ENCODE results near the gene ANKRD6.

The ANKRD6 gene

DNA sequence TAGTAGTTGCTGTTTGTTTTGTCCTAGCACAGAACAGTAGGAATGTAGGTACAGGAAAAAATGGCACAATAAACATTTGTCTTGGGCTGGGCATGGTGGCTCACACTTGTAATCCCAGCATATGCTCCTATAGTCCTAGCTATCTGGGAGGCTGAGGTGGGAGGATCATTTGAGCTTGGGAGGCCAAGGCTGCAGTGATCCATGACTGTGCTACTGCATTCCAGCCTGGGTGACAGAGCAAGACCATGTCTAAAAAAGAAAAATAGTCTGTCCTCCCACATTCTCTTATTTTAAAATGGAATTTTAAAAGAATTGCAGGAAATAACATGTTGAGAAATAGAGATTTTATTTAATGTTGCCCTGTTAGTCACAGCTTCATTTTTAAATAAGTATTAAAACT, 87.8 kb downstream of the ANKRD6 start:
- DNase-seq, result no peak

DNA sequence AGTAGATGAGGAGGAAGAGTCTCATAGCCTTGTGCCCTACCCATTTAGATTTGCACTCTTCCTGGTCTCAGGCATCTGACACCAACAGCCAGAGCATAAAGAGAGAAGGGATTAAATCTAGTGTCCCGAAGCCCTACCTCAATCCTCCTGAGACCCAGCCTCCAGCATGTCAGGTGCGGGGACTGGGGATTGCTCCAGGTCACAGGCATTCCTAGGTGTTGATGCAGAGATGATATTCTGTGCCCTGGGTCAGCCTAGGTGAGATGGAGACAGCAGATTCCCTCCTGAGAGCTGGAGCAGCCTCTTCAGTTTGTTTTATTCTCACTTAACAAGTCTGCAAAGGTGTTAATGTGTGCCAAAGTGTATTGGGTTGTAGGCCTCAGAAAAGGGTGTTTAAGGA, 89.8 kb downstream of the ANKRD6 start:
- DNase-seq, result no peak

DNA sequence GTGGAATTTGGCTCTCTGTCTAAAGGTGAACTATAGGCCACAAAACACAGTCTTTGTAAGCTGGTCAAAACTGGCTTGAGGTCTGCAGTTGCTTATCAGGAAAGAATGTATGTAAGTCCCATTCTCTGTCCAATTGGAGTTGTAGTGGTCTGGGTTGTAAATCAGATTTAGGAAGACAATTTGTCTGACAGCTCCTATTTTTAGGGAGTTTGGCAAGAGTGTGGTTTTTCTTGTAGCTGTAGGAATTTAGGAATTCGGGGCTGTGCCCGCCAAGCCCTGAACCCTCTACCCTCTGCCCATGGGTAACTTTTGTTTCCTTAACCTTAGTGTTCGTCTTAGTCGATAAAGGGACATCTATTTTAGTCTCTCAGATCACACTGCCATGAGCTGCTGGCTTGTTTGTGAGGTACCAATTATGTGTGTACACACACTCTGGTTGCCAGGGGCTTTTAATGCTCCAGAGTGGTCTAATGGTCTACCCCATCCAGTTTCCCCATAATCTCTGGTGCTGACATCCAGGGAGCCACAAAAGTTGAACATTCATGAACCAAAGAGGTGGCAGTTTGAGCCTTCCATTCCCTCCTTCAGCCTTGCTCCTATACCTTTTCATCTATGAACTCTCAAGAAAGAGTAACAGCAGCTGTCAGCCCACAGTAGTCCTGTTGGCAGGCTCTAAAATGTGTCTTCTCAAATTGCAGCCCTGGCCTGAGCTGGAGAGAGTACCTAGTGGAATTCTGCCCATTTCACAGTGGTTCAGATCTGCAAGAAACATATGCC, 93.0 kb downstream of the ANKRD6 start:
- DNase-seq, result no peak

DNA sequence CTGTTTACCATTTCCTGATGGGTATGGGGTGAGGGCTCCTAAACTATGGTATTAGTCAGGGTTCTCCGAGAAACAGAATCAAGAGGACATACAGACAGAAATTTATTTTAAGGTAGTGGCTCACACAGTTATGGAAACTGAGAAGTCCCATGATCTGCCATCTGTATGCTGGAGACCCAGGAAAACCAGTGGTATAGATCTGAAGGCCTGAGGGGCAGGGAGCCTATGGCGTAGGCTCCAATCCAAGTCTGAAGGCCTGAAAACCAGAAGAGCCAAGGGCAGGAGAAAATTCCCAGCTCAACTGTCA, 93.6 kb downstream of the ANKRD6 start:
- no peak for DNase-seq

DNA sequence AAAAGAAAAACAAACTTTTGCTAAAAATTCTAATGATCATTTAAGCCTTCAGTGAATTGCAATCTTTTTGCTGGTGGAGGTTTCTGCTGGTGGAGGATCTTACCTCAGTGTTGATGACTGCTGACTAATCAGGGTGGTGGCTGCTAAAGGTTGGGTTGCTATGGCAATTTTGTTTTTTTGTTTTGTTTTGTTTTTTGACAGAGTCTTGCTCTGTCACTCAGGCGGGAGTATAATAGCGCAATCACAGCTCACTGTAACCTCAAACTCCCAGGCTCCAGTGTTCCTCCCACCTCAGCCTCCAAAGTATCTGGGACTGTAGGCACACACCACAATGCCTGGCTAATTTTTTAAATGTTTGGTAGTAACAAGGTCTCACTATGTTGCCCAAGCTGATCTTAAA, 94.7 kb downstream of the ANKRD6 start:
- DNase-seq, result no peak

DNA sequence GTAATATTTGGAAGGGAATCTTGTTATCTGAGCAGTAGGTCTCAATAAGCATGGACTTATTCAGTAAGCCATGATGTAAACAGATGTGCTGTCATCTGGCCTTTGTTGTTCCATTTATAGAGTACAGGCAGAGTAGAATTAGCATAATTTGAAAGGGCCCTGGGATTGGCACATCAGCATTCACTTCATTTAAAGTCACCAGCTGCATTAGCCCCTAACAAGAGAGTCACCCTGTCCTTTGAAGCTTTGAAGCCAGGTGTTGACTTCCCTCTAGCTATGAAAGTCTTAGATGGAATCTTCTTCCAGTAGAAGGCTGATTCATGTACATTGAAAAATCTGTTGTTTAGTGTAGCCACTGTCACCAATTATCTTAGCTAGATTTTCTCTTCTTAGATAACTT, 95.9 kb downstream of the ANKRD6 start:
- DNase-seq, result no peak

DNA sequence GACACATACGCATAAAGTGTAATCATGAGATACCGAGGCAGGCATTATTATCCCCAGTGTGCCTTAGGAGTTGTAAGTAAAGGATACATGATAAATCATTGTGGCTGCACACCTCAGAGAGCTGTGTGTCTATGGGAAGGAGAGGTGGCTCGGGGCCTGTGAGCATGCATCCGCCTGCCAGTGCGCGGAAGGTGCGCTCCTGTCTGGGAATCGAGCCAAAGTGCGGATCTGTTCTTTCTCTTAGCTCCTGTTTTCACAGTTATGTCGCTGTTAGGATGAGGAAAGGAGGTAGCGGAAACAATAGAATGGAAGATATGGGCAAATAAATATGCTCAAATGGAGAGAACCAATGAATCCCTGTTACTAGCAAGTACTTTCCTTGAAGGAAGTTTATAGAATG, 98.0 kb downstream of the ANKRD6 start:
- no peak for DNase-seq

DNA sequence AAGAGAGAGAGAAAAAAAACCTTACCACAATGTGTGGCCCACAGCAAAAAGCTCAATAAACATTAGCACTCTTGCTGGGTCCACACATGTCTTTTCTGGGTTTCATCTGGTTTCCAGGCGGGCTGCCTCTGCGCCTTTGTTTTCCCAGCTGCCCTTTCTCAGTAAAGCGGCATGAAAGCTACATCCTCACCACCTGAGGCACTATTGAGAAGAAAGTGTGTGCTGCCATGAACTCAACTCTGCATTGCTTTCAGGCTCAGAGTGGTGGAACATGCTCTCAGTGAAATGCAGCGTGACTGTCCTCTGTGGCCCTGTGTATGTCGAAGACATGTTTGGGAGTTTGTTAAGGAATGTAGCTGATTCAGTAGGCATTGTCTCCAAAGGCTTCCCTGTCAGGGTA, 103.3 kb downstream of the ANKRD6 start:
- DNase-seq, result no peak

DNA sequence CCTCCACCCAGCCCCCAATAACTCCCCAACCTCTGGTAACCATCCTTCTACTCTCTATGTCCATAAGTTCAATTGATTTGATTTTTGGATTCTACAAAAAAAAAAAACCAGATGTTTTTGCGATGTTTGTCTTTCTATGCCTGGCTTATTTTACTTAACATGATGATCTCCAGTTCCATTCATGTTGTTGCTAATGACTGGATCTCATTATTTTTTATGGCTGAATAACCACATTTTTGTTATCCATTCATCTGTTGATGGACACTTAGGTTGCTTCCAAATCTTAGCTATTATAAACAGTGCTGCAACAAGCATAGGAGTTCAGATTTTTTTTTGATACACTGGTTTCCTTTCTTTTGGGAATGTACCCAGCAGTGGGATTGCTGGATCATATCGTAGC, 106.8 kb downstream of the ANKRD6 start:
- no peak for DNase-seq

DNA sequence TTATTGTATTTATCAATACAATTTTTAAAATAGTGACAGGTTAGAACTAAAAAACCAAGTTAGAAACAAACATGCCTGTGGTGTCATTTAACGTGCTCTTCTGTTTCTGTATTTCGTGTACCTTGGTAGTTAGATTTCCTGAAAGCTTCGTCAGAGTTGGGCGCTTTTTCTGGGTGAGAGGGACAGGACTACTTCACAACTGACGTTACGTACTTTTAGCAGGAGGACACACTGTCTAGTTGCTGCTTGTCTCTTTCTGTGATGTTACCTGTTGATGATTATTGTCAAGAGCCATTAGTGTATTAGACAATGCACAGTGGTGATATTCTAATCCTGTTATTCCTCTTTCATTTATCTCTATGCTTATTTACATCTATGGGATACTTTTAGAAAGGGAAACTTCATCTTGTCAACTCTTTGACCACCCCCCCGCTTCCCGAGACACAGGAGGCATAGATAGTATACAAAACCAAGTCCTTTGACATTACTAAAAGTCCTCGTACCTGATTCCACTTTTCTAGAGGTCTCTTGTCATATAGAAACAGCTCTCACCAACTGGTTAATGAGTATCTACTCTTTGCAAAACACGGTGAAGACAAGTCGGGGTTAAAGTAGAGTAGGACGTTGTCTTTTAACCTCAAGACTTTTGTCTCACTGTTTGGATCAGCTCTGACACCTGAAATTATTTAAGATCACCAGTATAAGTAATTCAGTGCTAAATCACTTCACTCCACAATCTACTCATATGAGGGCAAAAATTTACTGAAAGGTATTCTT, 109.3 kb downstream of the ANKRD6 start:
- no peak for DNase-seq

DNA sequence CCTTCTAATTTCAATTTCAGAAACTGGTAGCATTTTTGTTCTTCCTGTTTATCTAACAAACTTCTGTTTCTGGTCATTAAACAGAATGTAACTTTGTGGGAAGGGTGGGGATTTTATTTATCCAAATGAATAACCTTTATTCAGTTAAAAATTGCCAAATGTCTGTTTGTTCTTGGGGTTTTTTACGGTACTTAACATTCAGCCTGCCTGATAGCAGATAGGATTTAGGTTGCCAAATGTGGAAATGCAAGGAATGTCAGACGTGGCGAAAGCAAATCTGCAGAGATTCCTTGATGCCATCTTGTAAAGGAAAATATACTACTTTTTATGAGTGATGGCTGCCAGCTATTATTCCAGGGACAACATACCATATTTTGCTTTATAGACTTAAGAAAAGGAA, 109.9 kb downstream of the ANKRD6 start:
- DNase-seq, result no peak

DNA sequence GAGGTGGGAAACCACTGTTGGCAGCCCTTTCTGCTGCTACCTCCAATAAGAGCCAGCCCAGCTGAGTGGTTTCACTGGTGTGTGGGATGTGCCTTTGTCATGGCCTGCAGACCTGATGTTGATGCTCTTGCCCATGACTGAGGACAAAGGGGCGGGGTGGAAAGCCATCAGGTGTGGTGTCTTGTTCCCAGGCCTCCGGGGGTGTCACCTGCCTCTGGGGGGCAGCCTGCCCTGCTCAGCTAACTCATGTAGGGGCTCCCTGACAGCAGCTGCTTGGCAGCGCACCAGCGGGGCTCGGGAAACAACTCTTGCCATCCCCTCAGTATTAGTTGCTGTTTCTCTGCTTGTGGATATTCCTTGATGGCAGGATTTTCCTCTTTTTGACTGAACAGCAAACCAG, 114.3 kb downstream of the ANKRD6 start:
- no peak for DNase-seq

DNA sequence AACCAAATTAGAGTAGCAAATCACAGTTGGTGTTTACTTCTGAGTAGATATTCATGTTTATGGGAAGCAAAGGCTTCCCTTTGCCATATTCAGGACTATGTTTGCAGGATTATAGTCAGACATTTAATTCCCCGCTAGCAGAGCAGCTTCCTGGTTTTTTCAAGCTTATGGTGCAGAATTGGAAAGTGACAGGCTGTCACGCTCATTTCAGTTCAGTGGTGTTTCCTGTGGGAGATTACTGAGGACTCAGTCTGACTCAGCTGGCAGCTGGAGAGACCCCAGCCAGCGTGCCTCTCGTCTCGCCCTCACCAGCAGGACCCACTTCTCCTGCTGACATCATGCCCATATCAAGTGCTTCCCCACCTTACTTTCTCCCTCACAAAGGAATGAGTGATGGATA, 120.5 kb downstream of the ANKRD6 start:
- no peak for DNase-seq

DNA sequence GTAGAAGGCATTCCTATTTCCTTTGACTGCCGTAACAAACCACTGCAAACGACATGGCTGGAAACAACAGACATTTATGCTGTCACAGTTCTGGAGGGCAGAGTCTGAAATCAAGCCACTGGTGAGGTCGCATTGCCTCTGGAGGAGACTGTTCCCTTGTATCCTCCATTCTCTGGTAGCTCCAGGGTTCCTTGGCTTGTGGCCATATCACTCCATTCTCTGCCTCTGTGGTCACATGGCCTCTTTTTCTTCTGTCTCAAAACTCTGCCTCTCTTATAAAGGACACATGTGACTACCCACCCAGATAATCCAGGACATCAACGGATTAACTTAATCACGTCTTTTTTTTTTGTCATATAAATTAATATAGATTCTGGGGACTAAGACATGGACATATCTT, 121.2 kb downstream of the ANKRD6 start:
- DNase-seq, result no peak

DNA sequence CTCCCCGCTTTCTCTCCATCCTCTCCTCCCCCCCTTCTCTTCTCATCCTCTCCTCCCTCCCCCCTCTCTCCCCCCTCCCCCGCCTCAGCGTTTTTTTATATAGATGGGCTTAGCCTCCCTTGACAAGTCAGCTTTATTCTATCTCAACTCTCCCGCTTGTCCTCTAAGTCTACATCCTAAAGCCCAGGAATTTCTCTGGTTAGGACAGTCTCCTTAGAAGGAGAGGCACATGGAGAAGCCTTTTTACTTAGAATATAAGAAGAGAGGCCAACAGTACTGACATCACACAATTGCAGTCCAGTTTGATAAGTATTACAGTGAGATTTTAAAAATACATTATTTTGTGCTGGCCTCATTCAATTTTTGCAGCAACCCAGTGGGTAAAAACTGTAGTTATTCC, 122.1 kb downstream of the ANKRD6 start:
- DNase-seq, result no peak

DNA sequence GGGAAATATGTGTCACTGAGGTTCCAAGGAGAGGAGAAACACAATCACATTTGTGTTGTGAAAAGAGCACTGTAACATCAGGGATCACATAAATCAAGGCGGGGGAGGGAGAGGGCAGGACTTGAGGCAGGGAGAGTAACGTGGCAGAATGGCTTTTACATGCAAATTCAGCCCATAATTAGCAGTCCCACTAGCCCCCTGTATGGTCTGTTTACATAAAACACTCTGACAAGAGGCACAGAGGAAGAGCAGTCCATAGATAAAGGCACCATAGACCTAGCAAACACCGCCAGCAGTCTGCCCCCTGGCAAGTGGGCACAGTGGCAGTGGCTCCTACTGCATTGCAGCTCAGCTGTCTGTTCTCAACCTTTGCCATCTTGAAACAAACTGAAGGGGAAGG, 122.9 kb downstream of the ANKRD6 start:
- DNase-seq, result no peak

DNA sequence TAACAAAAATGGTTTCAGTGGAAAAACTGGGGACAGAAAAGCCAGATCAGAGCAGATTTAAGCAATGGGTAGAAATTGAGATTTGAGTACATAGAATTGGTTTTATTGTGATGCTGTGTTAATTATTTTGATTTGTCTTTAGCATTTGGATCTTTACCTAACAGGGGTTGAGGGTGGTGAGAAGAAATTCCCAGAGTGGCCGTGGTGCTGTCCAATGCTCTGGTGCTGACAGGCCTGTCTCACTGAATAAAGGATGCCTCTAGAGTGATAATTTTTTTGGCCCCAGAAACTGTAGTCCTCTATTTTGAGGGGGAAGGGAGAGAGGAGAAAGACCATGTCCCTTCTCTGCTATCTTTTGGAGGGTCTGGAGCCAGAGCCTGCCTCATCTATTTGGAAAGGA, 126.5 kb downstream of the ANKRD6 start:
- DNase-seq, result no peak

DNA sequence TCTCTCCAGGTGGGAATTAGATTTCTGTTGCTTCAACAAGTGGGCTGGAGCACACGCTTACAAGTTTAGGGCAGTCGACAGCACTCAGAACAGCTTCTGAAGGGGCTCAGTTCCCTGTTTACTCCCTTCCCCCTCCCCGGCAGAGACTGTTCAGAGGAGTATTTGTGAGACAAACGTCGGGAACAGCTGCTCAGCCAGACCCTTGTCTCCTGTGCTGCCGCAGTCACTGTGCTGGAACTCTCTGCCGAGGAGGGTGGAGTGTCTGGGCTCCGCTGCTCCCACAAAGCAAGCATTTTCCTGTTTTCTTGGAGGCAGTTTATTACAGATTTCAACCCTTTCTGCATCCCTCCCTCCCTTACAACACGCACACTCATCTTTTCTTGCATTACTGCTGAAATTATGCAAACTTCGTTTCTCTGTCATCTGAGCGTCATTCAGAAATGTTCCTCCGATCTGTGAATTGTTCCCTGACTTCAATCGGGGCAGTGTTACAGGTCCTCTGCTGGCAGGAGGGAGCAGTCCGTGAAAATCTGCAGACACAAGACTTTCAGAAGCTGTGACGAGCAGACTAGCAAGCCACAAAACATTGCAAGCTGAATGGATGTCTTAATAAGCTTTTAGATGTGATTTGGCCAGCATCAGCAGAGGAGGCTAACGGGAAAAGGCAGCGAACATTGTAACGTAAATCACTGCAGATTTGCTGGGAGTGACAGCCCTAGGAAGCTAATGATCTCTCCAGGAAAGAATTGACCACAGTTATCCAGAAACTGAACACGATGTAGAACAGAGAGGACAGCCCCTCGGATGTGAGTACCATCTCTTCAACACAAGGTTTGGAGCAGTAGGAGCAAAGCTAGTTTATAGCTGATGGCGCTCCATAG, 129.4 kb downstream of the ANKRD6 start:
- no peak for DNase-seq

DNA sequence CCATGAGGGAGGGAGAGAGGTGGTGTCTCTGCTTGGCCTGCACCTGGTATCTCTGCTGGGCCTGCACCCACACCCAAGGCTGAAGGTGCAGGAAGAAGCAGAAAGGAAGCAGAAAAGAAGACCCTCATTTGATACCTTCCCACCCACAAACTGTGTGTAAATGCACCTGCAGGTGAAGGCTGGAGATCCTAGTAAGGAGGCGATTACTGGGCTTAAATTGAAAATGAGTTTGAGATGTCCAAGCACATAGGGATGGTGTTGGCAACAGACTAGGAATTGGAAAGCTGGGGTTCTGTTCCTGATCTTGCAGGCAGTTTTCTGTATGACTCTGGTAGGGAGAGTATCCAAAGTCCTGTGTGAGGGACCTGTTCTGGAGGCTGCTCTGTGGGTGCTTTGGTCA, 130.9 kb downstream of the ANKRD6 start:
- no peak for DNase-seq

DNA sequence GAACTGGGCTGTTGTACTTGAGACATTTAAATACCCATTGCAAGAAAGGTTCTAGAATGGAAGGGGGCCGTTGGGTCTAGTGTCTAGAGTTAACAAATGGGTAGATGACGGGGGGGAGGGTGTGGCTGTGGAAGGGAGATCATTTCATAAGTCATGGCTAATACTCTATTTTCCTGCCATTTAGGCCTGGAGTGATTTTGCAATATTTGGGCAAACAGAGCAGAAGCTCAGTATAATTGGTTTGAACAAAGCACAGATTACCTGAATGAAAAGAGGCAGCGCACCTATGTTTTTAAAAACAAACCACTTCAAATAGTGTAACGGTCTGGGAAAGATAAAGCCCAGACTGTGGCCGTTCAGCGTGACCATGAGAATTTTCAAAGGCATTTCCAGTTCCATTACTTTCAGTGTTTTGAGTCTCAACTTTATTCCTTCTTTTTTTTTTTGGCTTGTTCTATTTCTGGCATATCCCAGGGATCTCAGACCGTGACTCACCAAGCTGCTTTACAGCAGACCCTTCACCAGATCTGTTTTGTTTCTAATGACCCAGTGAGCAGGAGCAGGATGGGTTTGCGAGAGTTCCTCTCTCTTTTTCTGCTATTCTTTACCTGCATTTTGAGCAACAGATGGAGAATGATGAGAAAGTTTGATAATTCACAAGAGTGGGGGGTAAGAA, 131.9 kb downstream of the ANKRD6 start:
- DNase-seq, result no peak

DNA sequence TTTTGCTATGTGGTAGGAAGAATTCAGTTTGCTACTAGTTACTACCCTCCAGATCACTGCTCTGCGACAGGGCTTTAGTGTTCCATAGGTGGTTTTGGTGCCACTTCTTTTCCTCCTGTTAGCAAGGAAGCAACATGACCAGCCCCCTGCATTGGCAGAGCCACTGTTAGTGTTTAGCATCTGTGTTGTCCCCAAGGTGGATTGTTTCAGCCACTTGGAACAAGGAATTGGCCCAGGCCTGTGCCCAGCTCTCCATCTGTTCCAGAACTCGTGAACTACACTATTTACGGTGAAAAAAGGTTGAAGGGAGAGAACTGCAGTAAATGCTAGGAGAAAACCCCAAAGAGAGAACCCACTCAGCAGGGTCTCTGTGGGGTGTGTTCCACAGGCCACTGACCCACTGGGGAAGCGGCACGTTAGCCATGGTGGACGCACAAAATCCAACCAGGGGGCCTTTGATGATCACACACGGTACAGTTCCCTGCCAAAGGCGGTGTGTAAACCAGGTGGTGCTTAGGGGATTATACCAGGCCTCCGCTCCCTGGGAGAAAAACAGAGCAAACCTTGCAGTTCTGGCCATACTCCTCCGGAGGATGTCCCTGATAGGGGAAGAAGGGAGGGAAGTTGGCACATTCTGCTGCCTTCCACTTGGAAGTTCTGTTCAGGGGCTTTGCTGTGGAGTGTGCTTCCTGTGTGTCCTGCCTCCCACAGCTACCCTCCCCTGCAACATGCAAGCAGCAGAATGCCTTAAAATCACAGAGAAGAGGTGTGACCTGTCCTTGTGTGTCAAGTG, 133.3 kb downstream of the ANKRD6 start:
- DNase-seq, result no peak

DNA sequence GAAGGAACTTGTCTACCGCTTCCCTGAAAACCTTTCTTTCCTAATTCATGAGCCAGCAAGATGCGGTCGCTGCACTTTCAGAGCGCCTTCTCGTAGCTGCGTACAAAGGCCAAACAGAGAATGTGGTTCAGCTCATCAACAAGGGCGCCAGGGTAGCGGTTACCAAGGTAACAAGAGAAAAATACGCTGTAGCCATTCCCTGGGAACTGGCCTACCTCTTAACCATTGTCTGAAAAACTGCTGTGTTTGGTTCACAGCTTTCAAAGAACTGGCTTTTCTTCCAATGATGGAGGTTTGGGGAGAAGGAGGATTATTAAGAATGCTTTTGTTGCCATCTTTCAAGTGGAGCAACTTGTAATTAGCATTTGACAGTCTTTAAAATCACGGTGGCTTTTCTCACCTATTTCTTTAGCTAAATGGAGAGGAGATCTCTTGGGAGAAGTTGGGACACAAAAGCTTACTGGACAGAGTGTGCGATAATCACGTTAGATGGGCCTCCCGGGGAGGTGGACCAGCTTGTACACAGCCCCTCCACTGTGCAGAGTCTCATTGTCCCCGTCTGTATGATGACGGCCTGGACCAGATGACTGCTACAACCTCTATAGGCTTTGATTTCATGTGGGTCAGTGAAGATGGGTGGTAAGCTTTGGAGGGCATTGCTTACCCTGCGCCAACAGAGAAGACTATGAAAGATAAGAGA, 134.1 kb downstream of the ANKRD6 start:
- no peak for DNase-seq

Measured in activated CD4-positive, CD25-positive, alpha-beta regulatory T cell (primary cell).